HG02885 (cell line): ENCODE measurements around the gene NEK11.
"Not testable (repeated sequence)": the region's sequence is repeated elsewhere in the genome, so short reads cannot be mapped to it uniquely, and the experiment has no call there.

Experiments used
- ATAC-seq: cut with Tn5 transposase; IDR thresholded peaks from one replicate; pipeline ENCODE4 v1.9.1; 2021; ENCODE audit warnings: mild to moderate bottlenecking; ENCODE audit not compliant: unreplicated experiment, poor library complexity

NEK11 gene

GRCh38 chr3:131348911-131349310, 322.2 kb downstream of the NEK11 start:
- ATAC-seq = no peak

- ATAC-seq = no peak
Observed at GRCh38 chr3:131349454-131349853, 322.8 kb downstream of the NEK11 start.

- no peak for ATAC-seq
Observed at GRCh38 chr3:131349946-131350347, 323.3 kb downstream of the NEK11 start.

- ATAC-seq = no peak
Observed at GRCh38 chr3:131350506-131350905, 323.8 kb downstream of the NEK11 start.

- ATAC-seq = no peak
Observed at GRCh38 chr3:131353016-131353877, 326.6 kb downstream of the NEK11 start.

- no peak for ATAC-seq
Observed at GRCh38 chr3:131353986-131354385, 327.3 kb downstream of the NEK11 start.

- ATAC-seq = no peak
Observed at GRCh38 chr3:131356006-131356595, 329.4 kb downstream of the NEK11 start.

GRCh38 chr3:131357275-131357674, 330.6 kb downstream of the NEK11 start:
- ATAC-seq = no peak

- ATAC-seq = no peak
Observed at GRCh38 chr3:131360191-131360755, 333.6 kb downstream of the NEK11 start.

GRCh38 chr3:131361066-131361463, 334.4 kb downstream of the NEK11 start:
- not testable (repeated sequence) for ATAC-seq

- ATAC-seq = peak; percentile 69
Observed at GRCh38 chr3:131361464-131362421, 335.1 kb downstream of the NEK11 start.

- no peak for ATAC-seq
Observed at GRCh38 chr3:131363275-131363674, 336.6 kb downstream of the NEK11 start.

- ATAC-seq = no peak
Observed at GRCh38 chr3:131370935-131371687, 344.4 kb downstream of the NEK11 start.

GRCh38 chr3:131371688-131372066, 345.0 kb downstream of the NEK11 start:
- no peak for ATAC-seq

GRCh38 chr3:131374741-131375140, 348.1 kb downstream of the NEK11 start:
- no peak for ATAC-seq

GRCh38 chr3:131380821-131381444, 354.3 kb downstream of the NEK11 start:
- ATAC-seq = not testable (repeated sequence)

GRCh38 chr3:131381445-131382291, 355.0 kb downstream of the NEK11 start, which contains the start of gene NUDT16:
Gene NUDT16, plus strand, starts transcription at chr3:131381774. Its CDS starts 31 bp downstream, at chr3:131381805.
- peak; percentile 98 for ATAC-seq
